OCI-LY3 (cell line): ENCODE results near the gene PARG.

ENCODE experiments used
- H2AFZ ChIP-seq: fragments of 200-600, 300-600 bp; shearing (Covaris generic); 2 replicates; pipeline ENCODE4 v1.6.0; 2014; ENCODE audit warnings: antibody characterized with exemption, low read depth, low read length
- H3K27ac ChIP-seq: fragments of 200-600, 300-600 bp; sonication (generic); 2 replicates; pipeline ENCODE4 v1.5.1; 2014; ENCODE audit warnings: mild to moderate bottlenecking, low read length, moderate library complexity, mixed read lengths
- H3K27me3 ChIP-seq: fragments of 200-600, 300-600 bp; sonication (generic); 2 replicates; pipeline ENCODE4 v1.6.1; 2014; ENCODE audit warnings: low read depth, low read length, mixed read lengths
- H3K36me3 ChIP-seq: fragments of 200-600, 300-600 bp; sonication (generic); replicated peaks from 2 replicates; pipeline ENCODE3; 2014; ENCODE audit warnings: low read depth, low read length, mixed read lengths
- H3K4me1 ChIP-seq: fragments of 300-600, 200-600 bp; sonication (generic); 2 replicates; pipeline ENCODE4 v1.6.1; 2014; ENCODE audit warnings: low read length, mixed read lengths
- H3K4me2 ChIP-seq: fragments of 200-600, 300-600 bp; sonication (generic); 2 replicates; pipeline ENCODE4 v1.6.1; 2014; ENCODE audit warnings: low read length, mixed read lengths
- H3K4me3 ChIP-seq: fragments of 300-600, 200-600 bp; sonication (generic); 2 replicates; pipeline ENCODE4 v1.5.1; 2014; ENCODE audit warnings: antibody characterized with exemption, mild to moderate bottlenecking, low read length, moderate library complexity
- H3K79me2 ChIP-seq: fragments of 300-600, 200-600 bp; shearing (Covaris generic); 2 replicates; pipeline ENCODE4 v1.6.1; 2014; ENCODE audit warnings: mild to moderate bottlenecking, low read length, mixed read lengths
- H3K9ac ChIP-seq: fragments of 300-600, 200-600 bp; shearing (Covaris generic); 2 replicates; pipeline ENCODE4 v1.6.0; 2014; ENCODE audit warnings: mild to moderate bottlenecking, low read length, moderate library complexity
- H3K9me3 ChIP-seq: fragments of 200-600, 300-600 bp; shearing (Covaris generic); 2 replicates; pipeline ENCODE4 v1.6.1; 2014; ENCODE audit warnings: low read length, mixed read lengths; ENCODE audit not compliant: insufficient read depth
- H4K20me1 ChIP-seq: fragments of 200-600, 300-600 bp; sonication (generic); 2 replicates; pipeline ENCODE4 v1.6.1; 2016; ENCODE audit warnings: low read length, mixed read lengths; ENCODE audit not compliant: insufficient read depth
- CTCF ChIP-seq: fragments of 200-600, 300-600 bp; sonication (generic); IDR thresholded peaks from 2 replicates; pipeline ENCODE4 v1.5.1; 2014; ENCODE audit warnings: antibody characterized with exemption, low read length, low read depth
- EZH2phosphoT487 ChIP-seq: fragments of 200-600 bp; shearing (Covaris generic); IDR thresholded peaks from 2 replicates; pipeline ENCODE4 v1.6.1; 2018; ENCODE audit warnings: antibody characterized with exemption, mixed run types, low read depth

The PARG gene

DNA sequence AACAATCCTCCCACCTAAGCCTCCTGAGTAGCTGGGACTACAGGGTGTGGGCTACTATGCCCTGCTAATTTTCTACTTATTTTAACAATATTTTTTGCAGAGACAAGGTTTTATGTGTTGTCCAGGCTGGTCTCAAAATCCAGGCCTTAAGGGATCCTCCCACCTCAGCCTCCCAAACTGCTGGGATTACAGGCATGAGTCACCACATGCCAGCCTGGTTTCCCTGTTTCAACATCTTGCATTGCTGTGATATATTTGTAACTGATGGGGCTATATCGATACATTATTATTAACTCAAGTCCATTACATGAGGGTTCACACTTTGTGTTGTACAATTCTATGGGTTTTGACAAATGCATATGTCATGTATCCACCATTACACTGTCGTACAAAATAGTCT, 137.8 kb downstream of the PARG start:
- H3K9ac ChIP-seq: no peak overlapping the region
- no peaks in the 10 kb centered on the region; the same call in 1 of the 2 replicates for H3K27me3 ChIP-seq
- no peaks in the 10 kb centered on the region for H3K36me3 ChIP-seq
- H3K4me1 ChIP-seq: no peaks in the 10 kb centered on the region
- H4K20me1 ChIP-seq: no peaks in the 10 kb centered on the region
- no peaks in the 10 kb centered on the region for H3K9me3 ChIP-seq
- TF ChIP-seq CTCF (no peak), EZH2phosphoT487 (no peak)
- H3K4me2 ChIP-seq: no peak overlapping the region
- no peaks in the 10 kb centered on the region for H3K79me2 ChIP-seq
- H3K27ac ChIP-seq: no peak overlapping the region
- H3K4me3 ChIP-seq: no peak overlapping the region
- H2AFZ ChIP-seq: no peak overlapping the region

- no peaks in the 10 kb centered on the region for H3K36me3 ChIP-seq
- no peak overlapping the region for H3K4me3 ChIP-seq
- H3K79me2 ChIP-seq: no peaks in the 10 kb centered on the region
- no peaks in the 10 kb centered on the region; the same call in 1 of the 2 replicates for H3K27me3 ChIP-seq
- no peak overlapping the region for H3K4me2 ChIP-seq
- no peak overlapping the region for H3K27ac ChIP-seq
- no peaks in the 10 kb centered on the region for H3K4me1 ChIP-seq
- H3K9me3 ChIP-seq: no peaks in the 10 kb centered on the region
- no peaks in the 10 kb centered on the region for H4K20me1 ChIP-seq
- no peak for TF ChIP-seq EZH2phosphoT487
- no peak for TF ChIP-seq CTCF
- no peak overlapping the region for H2AFZ ChIP-seq
- no peak overlapping the region for H3K9ac ChIP-seq
Observed at GRCh38 chr10:49798275-49798674, 143.6 kb downstream of the PARG start.

- no peaks in the 10 kb centered on the region for H3K9me3 ChIP-seq
- no peak overlapping the region for H3K27ac ChIP-seq
- H2AFZ ChIP-seq: no peak overlapping the region
- no peaks in the 10 kb centered on the region for H3K27me3 ChIP-seq
- H3K79me2 ChIP-seq: no peaks in the 10 kb centered on the region
- H3K4me2 ChIP-seq: no peak overlapping the region
- no peaks in the 10 kb centered on the region for H3K36me3 ChIP-seq
- TF ChIP-seq EZH2phosphoT487 (no peak), CTCF (no peak)
- H3K9ac ChIP-seq: no peak overlapping the region
- H4K20me1 ChIP-seq: no peaks in the 10 kb centered on the region
- H3K4me3 ChIP-seq: no peak overlapping the region
- H3K4me1 ChIP-seq: no peaks in the 10 kb centered on the region
Observed at GRCh38 chr10:49791100-49791499, 150.7 kb downstream of the PARG start.

GRCh38 chr10:49784681-49785080, 157.1 kb downstream of the PARG start:
- no peaks in the 10 kb centered on the region for H4K20me1 ChIP-seq
- H3K9ac ChIP-seq: no peak overlapping the region
- no peak overlapping the region for H3K27ac ChIP-seq
- H3K9me3 ChIP-seq: no peaks in the 10 kb centered on the region
- H3K4me3 ChIP-seq: no peak overlapping the region
- H2AFZ ChIP-seq: no peak overlapping the region
- H3K36me3 ChIP-seq: no peaks in the 10 kb centered on the region
- H3K27me3 ChIP-seq: no peaks in the 10 kb centered on the region
- no peak for TF ChIP-seq CTCF
- TF ChIP-seq EZH2phosphoT487: no peak
- no peak overlapping the region for H3K4me2 ChIP-seq
- no peaks in the 10 kb centered on the region for H3K4me1 ChIP-seq
- no peaks in the 10 kb centered on the region for H3K79me2 ChIP-seq
